Lower leg skin (tissue), 3 donors: ENCODE data around the gene ARHGAP10.

ENCODE experiments used
- POLR2A ChIP-seq, 2 donors: fragments of 450-650 bp; IDR thresholded peaks; one replicate each; pipeline ENCODE4 v1.6.1; 2016 to 2017; ENCODE audit warnings: antibody characterized with exemption in 2 of 2, mild to moderate bottlenecking in 1 of 2, moderate library complexity in 1 of 2
- TF ChIP-seq, protein P1 (sequence below), 3 donors: fragments of 450-650 bp; IDR thresholded peaks; one replicate each; pipeline ENCODE4 v1.5.1; 2016; ENCODE audit warnings: antibody characterized with exemption in 3 of 3, mild to moderate bottlenecking in 3 of 3, moderate library complexity in 2 of 3

DNA sequence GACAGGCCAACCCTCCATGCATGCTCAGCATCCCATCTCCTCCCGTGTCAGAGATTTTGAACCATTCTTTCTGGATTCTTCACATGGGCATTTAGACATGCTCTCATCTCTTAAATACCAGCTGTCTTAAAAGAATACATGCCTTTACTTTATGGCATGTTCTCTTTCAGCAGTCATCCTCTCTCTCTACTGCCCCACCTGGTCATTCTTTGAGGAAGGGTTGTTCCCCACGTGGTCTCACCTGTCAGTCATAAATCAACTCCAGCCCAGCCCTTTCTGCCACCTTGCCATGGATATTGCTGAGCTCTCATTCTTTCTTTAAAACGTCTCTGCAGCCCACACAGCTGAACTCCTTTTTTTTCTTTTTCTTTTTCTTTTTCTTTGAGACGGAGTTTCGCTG, 111.3 kb downstream of the ARHGAP10 start:
- TF ChIP-seq, protein P1, sequence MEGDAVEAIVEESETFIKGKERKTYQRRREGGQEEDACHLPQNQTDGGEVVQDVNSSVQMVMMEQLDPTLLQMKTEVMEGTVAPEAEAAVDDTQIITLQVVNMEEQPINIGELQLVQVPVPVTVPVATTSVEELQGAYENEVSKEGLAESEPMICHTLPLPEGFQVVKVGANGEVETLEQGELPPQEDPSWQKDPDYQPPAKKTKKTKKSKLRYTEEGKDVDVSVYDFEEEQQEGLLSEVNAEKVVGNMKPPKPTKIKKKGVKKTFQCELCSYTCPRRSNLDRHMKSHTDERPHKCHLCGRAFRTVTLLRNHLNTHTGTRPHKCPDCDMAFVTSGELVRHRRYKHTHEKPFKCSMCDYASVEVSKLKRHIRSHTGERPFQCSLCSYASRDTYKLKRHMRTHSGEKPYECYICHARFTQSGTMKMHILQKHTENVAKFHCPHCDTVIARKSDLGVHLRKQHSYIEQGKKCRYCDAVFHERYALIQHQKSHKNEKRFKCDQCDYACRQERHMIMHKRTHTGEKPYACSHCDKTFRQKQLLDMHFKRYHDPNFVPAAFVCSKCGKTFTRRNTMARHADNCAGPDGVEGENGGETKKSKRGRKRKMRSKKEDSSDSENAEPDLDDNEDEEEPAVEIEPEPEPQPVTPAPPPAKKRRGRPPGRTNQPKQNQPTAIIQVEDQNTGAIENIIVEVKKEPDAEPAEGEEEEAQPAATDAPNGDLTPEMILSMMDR (IDR thresholded peaks at IDR 0.05): no peak
- TF ChIP-seq POLR2A (IDR thresholded peaks at IDR 0.05): no peak
